IMR-90 (cell line): Measurements from ENCODE around the gene HK3. TPM values are rescaled to one million over a fixed set of nuclear protein-coding genes. Genes with fewer than 3 reads are reported as not detected.

ENCODE experiments used
- ATAC-seq: fragments of 200-7000 bp; cut with Tn5 transposase; 2 replicates; pipeline ENCODE4 v1.9.1; 2020; ENCODE audit warnings: low read depth, mild to moderate bottlenecking, moderate library complexity
- BruUV-seq: library from RNA; stranded (reverse); fragments of 400-500 nt; replicated peaks from 2 replicates; lab custom pipeline; 2021; lab: Mats Ljungman, UMichigan
- CTCF ChIA-PET: fragments of 300-600 bp; formaldehyde crosslinking; extraction: SDS; loops from one replicate; lab custom pipeline; 2021; ENCODE audit warnings: antibody characterized with exemption; lab: Yijun Ruan, JAX
- POLR2A ChIA-PET: fragments of 300-600 bp; sonication (Branson Sonifier 250); formaldehyde crosslinking; loops from one replicate; lab custom pipeline; 2022; ENCODE audit warnings: antibody characterized with exemption; ENCODE audit not compliant: unreplicated experiment; lab: Charles Lee
- DNase-seq: peaks from one replicate; pipeline ENCODE4 v3.0.0; 2013
- H2AFZ ChIP-seq: replicated peaks from 2 replicates; pipeline ENCODE3; 2013; ENCODE audit warnings: low read length, mild to moderate bottlenecking; ENCODE audit not compliant: poor library complexity
- H2AK5ac ChIP-seq: 2 replicates; pipeline ENCODE4 v1.6.1; 2013; ENCODE audit warnings: low read depth, low read length, inconsistent platforms
- H2AK9ac ChIP-seq: replicated peaks from 2 replicates; pipeline ENCODE3; 2013; ENCODE audit warnings: mild to moderate bottlenecking, low read depth, low read length, moderate library complexity; ENCODE audit not compliant: poor library complexity
- H2BK120ac ChIP-seq: 2 replicates; pipeline ENCODE4 v1.6.1; 2013; ENCODE audit warnings: low read depth, low read length, inconsistent platforms
- H2BK15ac ChIP-seq: 3 replicates; pipeline ENCODE4 v1.6.1; 2013; ENCODE audit warnings: low read depth, low read length, inconsistent platforms
- H2BK20ac ChIP-seq: 2 replicates; pipeline ENCODE4 v1.6.1; 2013; ENCODE audit warnings: low read depth, mild to moderate bottlenecking, inconsistent platforms, low read length, moderate library complexity
- H2BK5ac ChIP-seq: 2 replicates; pipeline ENCODE4 v1.6.1; 2013; ENCODE audit warnings: mild to moderate bottlenecking, low read depth, low read length, inconsistent platforms; ENCODE audit not compliant: poor library complexity, severe bottlenecking
- H3K14ac ChIP-seq: replicated peaks from 2 replicates; pipeline ENCODE4 v1.6.1; 2013; ENCODE audit warnings: low read depth, low read length, inconsistent platforms
- H3K18ac ChIP-seq: 2 replicates; pipeline ENCODE4 v1.6.1; 2013; ENCODE audit warnings: low read depth, low read length, control low read depth
- H3K23ac ChIP-seq: 2 replicates; pipeline ENCODE4 v1.6.1; 2013; ENCODE audit warnings: low read depth, low read length, inconsistent platforms
- H3K27ac ChIP-seq: 2 replicates; pipeline ENCODE4 v1.5.1; 2013; ENCODE audit warnings: mild to moderate bottlenecking, control low read depth, low read length; ENCODE audit not compliant: insufficient read depth
- H3K27me3 ChIP-seq: 2 replicates; pipeline ENCODE4 v1.6.1; 2013; ENCODE audit warnings: low read length; ENCODE audit not compliant: control insufficient read depth, insufficient read depth
- H3K36me3 ChIP-seq: 2 replicates; pipeline ENCODE4 v1.6.1; 2013; ENCODE audit warnings: low read length, mixed read lengths; ENCODE audit not compliant: control insufficient read depth, insufficient read depth
- H3K4ac ChIP-seq: 2 replicates; pipeline ENCODE4 v1.6.1; 2013; ENCODE audit warnings: low read depth, low read length, inconsistent platforms
- H3K4me1 ChIP-seq: 2 replicates; pipeline ENCODE4 v1.6.1; 2013; ENCODE audit warnings: low read length, mixed read lengths; ENCODE audit not compliant: control insufficient read depth, insufficient read depth
- H3K4me2 ChIP-seq: 2 replicates; pipeline ENCODE4 v1.6.1; 2013; ENCODE audit warnings: low read depth, mild to moderate bottlenecking, control low read depth, low read length, moderate library complexity
- H3K4me3 ChIP-seq: 2 replicates; pipeline ENCODE4 v1.5.1; 2013; ENCODE audit warnings: low read depth, mild to moderate bottlenecking, control low read depth, low read length, moderate library complexity; ENCODE audit not compliant: insufficient read depth
- H3K56ac ChIP-seq: 2 replicates; pipeline ENCODE4 v1.6.1; 2013; ENCODE audit warnings: low read length, inconsistent platforms; ENCODE audit not compliant: insufficient read depth; ENCODE audit errors: extremely low read depth
- H3K79me1 ChIP-seq, 2 experiments: 2 replicates each; pipeline ENCODE4 v1.6.1; 2013; ENCODE audit warnings: low read length in 2 of 2, inconsistent platforms in 1 of 2, low read depth in 1 of 2
- H3K9ac ChIP-seq: 2 replicates; pipeline ENCODE4 v1.6.1; 2013; ENCODE audit warnings: low read depth, low read length, control low read depth
- H3K9me1 ChIP-seq: 2 replicates; pipeline ENCODE4 v1.6.1; 2013; ENCODE audit warnings: low read length, inconsistent platforms; ENCODE audit not compliant: insufficient read depth
- H3K9me3 ChIP-seq: 2 replicates; pipeline ENCODE4 v1.6.1; 2013; ENCODE audit warnings: low read length; ENCODE audit not compliant: control insufficient read depth, insufficient read depth
- H4K20me1 ChIP-seq: 2 replicates; pipeline ENCODE4 v1.6.1; 2013; ENCODE audit warnings: low read length, inconsistent platforms; ENCODE audit not compliant: insufficient read depth
- H4K5ac ChIP-seq: 2 replicates; pipeline ENCODE4 v1.6.1; 2013; ENCODE audit warnings: mild to moderate bottlenecking, low read depth, low read length, control low read depth
- H4K8ac ChIP-seq, 2 experiments: 2 replicates each; pipeline ENCODE4 v1.6.1; 2013; ENCODE audit warnings: low read depth in 2 of 2, low read length in 2 of 2, control low read depth in 1 of 2, inconsistent platforms in 1 of 2
- H4K91ac ChIP-seq: 2 replicates; pipeline ENCODE4 v1.6.1; 2013; ENCODE audit warnings: low read depth, low read length, inconsistent platforms; ENCODE audit not compliant: insufficient read depth
- BHLHE40 ChIP-seq: fragments of 150-350 bp; IDR thresholded peaks from 2 replicates; pipeline ENCODE4 v1.6.1; 2016; ENCODE audit warnings: mild to moderate bottlenecking, low read depth, low read length
- CEBPB ChIP-seq: IDR thresholded peaks from 2 replicates; pipeline ENCODE4 v1.6.1; 2012; ENCODE audit warnings: low read depth, low read length, improper control_type of control experiment
- CHD1 ChIP-seq: IDR thresholded peaks from 2 replicates; pipeline ENCODE4 v1.6.1; 2012; ENCODE audit warnings: low read depth, low read length, improper control_type of control experiment
- FOS ChIP-seq: fragments of 150-350 bp; IDR thresholded peaks from 2 replicates; pipeline ENCODE4 v1.6.1; 2016; ENCODE audit warnings: low read depth, low read length
- MAFK ChIP-seq: IDR thresholded peaks from 2 replicates; pipeline ENCODE4 v1.6.1; 2012; ENCODE audit warnings: low read depth, low read length, improper control_type of control experiment
- MAZ ChIP-seq: IDR thresholded peaks from 2 replicates; pipeline ENCODE4 v1.6.1; 2012; ENCODE audit warnings: low read depth, mild to moderate bottlenecking, low read length, improper control_type of control experiment, moderate library complexity, borderline replicate concordance
- MXI1 ChIP-seq: IDR thresholded peaks from 2 replicates; pipeline ENCODE4 v1.6.1; 2012; ENCODE audit warnings: low read depth, mild to moderate bottlenecking, low read length, moderate library complexity, borderline replicate concordance
- NFE2L2 ChIP-seq: fragments of 150-350 bp; IDR thresholded peaks from 2 replicates; pipeline ENCODE4 v1.6.1; 2016; ENCODE audit warnings: low read depth, mild to moderate bottlenecking, low read length
- RAD21 ChIP-seq: IDR thresholded peaks from 2 replicates; pipeline ENCODE4 v1.6.1; 2012; ENCODE audit warnings: low read length, improper control_type of control experiment
- RCOR1 ChIP-seq: IDR thresholded peaks from 2 replicates; pipeline ENCODE4 v1.6.1; 2012; ENCODE audit warnings: mild to moderate bottlenecking, low read length, improper control_type of control experiment; ENCODE audit not compliant: insufficient replicate concordance
- RFX5 ChIP-seq: IDR thresholded peaks from 2 replicates; pipeline ENCODE4 v1.8.0; 2012; ENCODE audit warnings: low read depth, mild to moderate bottlenecking, low read length, moderate library complexity
- USF2 ChIP-seq: fragments of 150-350 bp; IDR thresholded peaks from 2 replicates; pipeline ENCODE4 v1.6.1; 2017; ENCODE audit warnings: mild to moderate bottlenecking, antibody characterized with exemption, low read length, low read depth
- WGBS, 2 experiments: methylation state at CpG; one replicate each; pipeline versions ENCODE4 v1.1.5 to v1.1.7; 2013; ENCODE audit warnings: missing lambda C conversion rate in 2 of 2; ENCODE audit not compliant: insufficient read length in 1 of 2; ENCODE audit errors: extremely low coverage in 2 of 2; 5-methylcytosine and 5-hydroxymethylcytosine counted together
- dilution Hi-C: fragments of 300-500 bp; cut with HindIII; formaldehyde crosslinking; loops from one replicate; pipeline ENCODE4 v1.14.3; 2018; ENCODE audit warnings: low sequenced_read_pairs; ENCODE audit not compliant: unreplicated experiment
- in situ Hi-C: fragments of 300-500 bp; cut with MboI; formaldehyde crosslinking; loops from 3 replicates; pipeline ENCODE4 v1.14.3; 2019; ENCODE audit warnings: low sequenced_read_pairs, inconsistent platforms, mixed read lengths
- intact Hi-C: fragments of 100-400 bp; cut with micrococcal nuclease; formaldehyde crosslinking; loops from 2 replicates; pipeline ENCODE4 v1.10.0; 2022
- polyA plus RNA-seq, 3 experiments: library from polyadenylated mRNA; depleted of rRNA; stranded (reverse); fragments of >200 nt; gene quantifications; 2 replicates each; pipeline ENCODE4 v1.2.3, GENCODE V29; 2012; ENCODE audit warnings: low replicate concordance in 1 of 3
- total RNA-seq: library from RNA; depleted of rRNA; stranded (reverse); fragments of >200 nt; gene quantifications from 2 replicates; pipeline ENCODE4 v1.2.3, GENCODE V29; 2012
- TF ChIP-seq, protein P1 (sequence below): conservative IDR thresholded peaks from 2 replicates; pipeline ENCODE4 v1.5.1; 2012; ENCODE audit warnings: mild to moderate bottlenecking, low read depth, low read length, improper control_type of control experiment
- TF ChIP-seq, protein P2 (sequence below): fragments of 150-350 bp; IDR thresholded peaks from 2 replicates; pipeline ENCODE4 v1.6.1; 2016; ENCODE audit warnings: low read depth, mild to moderate bottlenecking, low read length, moderate library complexity, borderline replicate concordance

Gene HK3
- total and polyA plus RNA-seq, 2 of the 4 experiments (the other 2 are of a cell fraction): not detected

GRCh38 chr5:176869501-176870109 lies 29.5 kb downstream of the HK3 start:
- H2AK9ac ChIP-seq: no peak overlapping the region
- H3K27ac ChIP-seq: no peak overlapping the region
- no peak overlapping the region for H2BK20ac ChIP-seq
- no peak overlapping the region for H2AK5ac ChIP-seq
- no peaks in the 10 kb centered on the region for H4K20me1 ChIP-seq
- POLR2A ChIA-PET: no interaction called here
- H3K4me2 ChIP-seq: no peak overlapping the region
- H3K23ac ChIP-seq: no peak overlapping the region
- WGBS, 2 experiments: 87% methylated on average over 9 of the region's 38 CpGs; no CpG with 5 or more reads in 1 of the 2 experiments
- H3K4me3 ChIP-seq: no peak overlapping the region
- intact Hi-C loops (no loop called here), dilution Hi-C loops (no loop called here), in situ Hi-C loops (no loop called here)
- no peaks in the 10 kb centered on the region for H3K79me1 ChIP-seq
- H4K8ac ChIP-seq: no peak overlapping the region
- H4K5ac ChIP-seq: no peak overlapping the region
- no peaks in the 10 kb centered on the region for H3K36me3 ChIP-seq
- BruUV-seq: no TSS peak
- H3K9me1 ChIP-seq: no peaks in the 10 kb centered on the region
- no peak overlapping the region for H2BK15ac ChIP-seq
- ATAC-seq: peak; percentile 24; the same call in 1 of the 2 replicates
- peak overlapping the region; percentile 73 for H2AFZ ChIP-seq
- H3K9ac ChIP-seq: no peak overlapping the region
- CTCF ChIA-PET: no interaction called here
- H3K27me3 ChIP-seq: peaks cover 55% of the 10 kb centered on the region
- H2BK120ac ChIP-seq: no peak overlapping the region
- no peak overlapping the region for H3K18ac ChIP-seq
- H4K91ac ChIP-seq: no peak overlapping the region
- no peaks in the 10 kb centered on the region for H3K4me1 ChIP-seq
- H2BK5ac ChIP-seq: no peak overlapping the region
- no peak overlapping the region for H3K4ac ChIP-seq
- TF ChIP-seq NFE2L2 (no peak), MAFK (no peak), CHD1 (no peak), RCOR1 (no peak), BHLHE40 (no peak), MXI1 (no peak), CEBPB (no peak), MAZ (no peak), RFX5 (no peak), RAD21 (no peak), FOS (no peak), USF2 (no peak)
- TF ChIP-seq, protein P1, sequence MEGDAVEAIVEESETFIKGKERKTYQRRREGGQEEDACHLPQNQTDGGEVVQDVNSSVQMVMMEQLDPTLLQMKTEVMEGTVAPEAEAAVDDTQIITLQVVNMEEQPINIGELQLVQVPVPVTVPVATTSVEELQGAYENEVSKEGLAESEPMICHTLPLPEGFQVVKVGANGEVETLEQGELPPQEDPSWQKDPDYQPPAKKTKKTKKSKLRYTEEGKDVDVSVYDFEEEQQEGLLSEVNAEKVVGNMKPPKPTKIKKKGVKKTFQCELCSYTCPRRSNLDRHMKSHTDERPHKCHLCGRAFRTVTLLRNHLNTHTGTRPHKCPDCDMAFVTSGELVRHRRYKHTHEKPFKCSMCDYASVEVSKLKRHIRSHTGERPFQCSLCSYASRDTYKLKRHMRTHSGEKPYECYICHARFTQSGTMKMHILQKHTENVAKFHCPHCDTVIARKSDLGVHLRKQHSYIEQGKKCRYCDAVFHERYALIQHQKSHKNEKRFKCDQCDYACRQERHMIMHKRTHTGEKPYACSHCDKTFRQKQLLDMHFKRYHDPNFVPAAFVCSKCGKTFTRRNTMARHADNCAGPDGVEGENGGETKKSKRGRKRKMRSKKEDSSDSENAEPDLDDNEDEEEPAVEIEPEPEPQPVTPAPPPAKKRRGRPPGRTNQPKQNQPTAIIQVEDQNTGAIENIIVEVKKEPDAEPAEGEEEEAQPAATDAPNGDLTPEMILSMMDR: no peak
- TF ChIP-seq, protein P2, sequence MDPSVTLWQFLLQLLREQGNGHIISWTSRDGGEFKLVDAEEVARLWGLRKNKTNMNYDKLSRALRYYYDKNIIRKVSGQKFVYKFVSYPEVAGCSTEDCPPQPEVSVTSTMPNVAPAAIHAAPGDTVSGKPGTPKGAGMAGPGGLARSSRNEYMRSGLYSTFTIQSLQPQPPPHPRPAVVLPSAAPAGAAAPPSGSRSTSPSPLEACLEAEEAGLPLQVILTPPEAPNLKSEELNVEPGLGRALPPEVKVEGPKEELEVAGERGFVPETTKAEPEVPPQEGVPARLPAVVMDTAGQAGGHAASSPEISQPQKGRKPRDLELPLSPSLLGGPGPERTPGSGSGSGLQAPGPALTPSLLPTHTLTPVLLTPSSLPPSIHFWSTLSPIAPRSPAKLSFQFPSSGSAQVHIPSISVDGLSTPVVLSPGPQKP: no peak
- H3K9me3 ChIP-seq: no peaks in the 10 kb centered on the region
- H3K14ac ChIP-seq: no peak overlapping the region
- DNase-seq: no peak
- no peak overlapping the region for H3K56ac ChIP-seq
